HG03457 (cell line): ENCODE measurements around the gene RASGRF2.

Experiments
- ATAC-seq: cut with Tn5 transposase; IDR thresholded peaks from one replicate; pipeline ENCODE4 v1.9.1; 2021; ENCODE audit warnings: moderate number of reproducible peaks; ENCODE audit not compliant: unreplicated experiment

The RASGRF2 gene

DNA sequence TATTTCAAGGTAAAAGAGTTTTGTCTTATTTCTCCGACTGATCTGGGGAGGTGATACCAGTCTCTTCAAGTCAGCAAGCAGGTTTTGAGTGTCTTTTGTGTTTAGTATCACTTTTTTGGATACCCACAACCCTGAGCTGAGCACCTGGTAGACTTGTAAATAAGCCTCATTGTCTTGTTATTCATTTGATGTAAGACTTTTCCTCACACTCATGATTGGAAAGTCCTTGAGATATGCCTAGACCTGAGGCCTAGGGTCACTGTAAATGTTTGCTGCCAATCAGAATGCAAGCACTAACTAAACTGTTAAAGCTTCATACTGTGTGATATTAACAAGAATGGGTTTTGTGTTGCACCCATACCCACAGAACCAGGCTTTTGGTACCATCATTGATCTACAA, 172.2 kb downstream of the RASGRF2 start:
- no peak for ATAC-seq

DNA sequence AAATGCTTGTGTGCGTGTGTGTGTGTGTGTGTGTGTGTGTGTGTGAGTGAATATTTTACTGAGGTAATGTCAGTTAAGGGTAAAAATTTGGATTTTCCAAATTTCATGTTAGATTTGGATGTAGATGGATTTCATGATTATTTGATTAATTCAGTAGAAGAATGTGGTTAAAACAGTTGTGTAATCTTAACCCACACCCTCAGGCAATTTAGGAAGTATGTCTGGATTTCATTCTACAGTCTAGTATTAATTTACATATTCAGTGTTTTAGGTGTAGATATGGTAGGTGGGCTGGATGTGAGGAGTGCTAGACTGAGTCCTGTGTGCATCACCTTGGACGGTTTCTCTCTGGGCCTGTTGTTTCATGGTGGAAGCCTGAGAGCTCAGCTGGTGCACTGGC, 173.9 kb downstream of the RASGRF2 start:
- ATAC-seq = no peak

DNA sequence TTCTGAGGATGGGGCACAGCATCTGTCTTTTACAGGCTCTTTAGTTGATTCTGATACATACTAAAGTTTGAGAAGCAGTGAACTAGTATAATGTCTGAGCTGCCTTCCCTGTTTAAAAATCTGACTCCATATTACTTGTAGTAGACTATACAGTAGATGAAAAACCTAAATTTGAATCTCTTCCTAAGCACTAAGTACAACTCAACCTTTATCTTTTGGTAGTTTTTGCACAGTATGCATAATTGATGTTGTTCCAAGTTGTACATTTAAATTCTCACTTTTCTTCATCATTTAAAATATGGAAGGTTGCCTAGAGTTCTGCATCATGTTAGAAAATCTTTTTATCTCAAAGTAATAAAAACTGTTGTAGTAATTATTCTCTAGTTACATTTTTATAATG, 174.4 kb downstream of the RASGRF2 start:
- ATAC-seq = no peak

DNA sequence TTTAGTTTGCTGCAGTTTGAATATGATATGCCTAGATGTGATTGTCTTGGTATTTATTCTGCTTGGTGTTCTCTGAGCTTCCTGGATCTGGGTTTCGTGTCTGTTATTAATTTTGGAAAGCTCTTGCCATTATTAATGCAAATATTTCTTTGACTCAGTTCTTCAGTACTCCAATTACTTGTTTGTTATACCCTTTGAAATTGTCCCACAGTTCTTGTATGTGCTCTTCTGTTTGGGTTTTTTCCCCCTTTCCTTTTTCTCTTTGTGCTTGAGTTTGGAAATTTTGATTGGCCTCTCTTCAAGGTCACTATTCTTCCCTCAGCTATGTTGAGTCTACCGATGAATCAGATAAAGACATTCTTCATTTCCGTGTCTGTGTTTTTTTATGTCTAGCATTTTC, 176.4 kb downstream of the RASGRF2 start:
- ATAC-seq = no peak

DNA sequence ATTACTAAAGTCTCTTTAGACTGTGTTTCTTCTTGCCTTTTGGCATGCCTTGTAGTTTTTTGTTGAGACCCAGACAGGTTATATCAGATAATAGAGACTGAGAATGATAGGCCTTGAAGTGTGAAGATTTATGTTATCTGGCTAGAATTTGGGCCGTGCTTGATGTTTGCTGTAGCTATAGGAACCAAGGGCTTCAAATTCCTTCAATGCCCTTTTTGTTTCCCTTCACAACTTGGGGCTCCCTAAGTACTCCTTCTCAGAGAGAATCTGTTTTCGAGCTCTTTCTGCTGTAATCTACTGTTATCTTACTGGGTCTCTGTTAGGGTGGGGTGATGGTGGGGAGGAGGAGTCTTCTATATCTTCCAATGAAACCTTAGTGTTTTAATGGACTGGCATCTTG, 177.7 kb downstream of the RASGRF2 start:
- no peak for ATAC-seq

DNA sequence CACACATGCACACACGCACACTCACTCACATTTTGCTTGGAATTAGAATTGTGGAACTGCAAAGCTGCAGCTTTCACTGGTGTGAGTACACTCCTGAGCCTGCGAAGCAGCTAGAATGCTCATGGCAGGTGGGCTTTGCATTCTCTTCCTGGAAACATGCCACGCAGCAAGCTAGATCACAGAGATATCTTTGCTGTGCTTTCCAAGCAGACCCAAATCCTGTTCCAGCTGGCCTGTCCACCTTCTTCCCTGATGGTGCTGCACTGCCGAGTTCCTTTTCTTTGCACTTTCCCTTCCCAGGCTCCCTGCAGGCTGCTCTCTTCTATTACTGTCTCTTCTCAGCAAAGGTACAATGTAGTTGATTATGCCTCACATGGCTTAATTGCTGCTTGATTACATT, 180.3 kb downstream of the RASGRF2 start:
- no peak for ATAC-seq

DNA sequence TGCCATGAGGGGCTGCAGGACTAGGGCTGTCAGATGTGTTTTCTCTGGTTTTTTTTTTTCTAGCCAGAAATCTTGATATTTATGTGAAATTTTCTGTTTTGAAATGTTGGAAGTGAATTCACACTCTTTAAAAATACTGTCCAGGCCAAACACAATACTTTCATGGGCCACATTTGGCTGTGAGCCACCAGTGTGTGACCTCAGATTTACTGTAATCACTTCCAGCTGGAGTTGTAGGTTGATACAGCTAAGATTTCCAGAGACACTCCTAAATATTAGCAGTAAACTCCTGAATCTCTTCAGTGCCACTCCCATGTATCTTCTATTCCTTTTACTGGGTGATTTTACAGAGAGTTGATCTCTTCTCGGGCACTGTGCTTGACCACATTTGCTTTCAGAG, 180.8 kb downstream of the RASGRF2 start:
- no peak for ATAC-seq

DNA sequence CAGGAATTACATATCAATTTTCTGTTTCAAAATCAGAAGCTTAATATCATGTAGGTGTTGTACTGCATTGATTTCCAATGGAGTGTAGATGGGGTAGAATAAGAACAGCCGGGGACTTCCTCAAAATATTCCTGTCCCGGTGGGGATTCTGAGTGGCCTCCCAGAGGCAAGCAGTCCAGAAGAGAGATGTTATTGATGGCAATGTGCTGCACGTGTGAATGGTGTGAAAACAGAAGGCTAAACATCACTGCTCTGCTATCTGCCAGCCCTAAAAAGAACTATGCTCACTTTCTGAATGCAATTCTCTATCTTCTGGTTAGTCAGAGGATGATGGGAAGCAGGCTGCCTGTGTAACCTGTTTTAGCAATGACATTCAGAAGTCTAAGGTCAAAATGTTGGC, 181.9 kb downstream of the RASGRF2 start:
- ATAC-seq = no peak

DNA sequence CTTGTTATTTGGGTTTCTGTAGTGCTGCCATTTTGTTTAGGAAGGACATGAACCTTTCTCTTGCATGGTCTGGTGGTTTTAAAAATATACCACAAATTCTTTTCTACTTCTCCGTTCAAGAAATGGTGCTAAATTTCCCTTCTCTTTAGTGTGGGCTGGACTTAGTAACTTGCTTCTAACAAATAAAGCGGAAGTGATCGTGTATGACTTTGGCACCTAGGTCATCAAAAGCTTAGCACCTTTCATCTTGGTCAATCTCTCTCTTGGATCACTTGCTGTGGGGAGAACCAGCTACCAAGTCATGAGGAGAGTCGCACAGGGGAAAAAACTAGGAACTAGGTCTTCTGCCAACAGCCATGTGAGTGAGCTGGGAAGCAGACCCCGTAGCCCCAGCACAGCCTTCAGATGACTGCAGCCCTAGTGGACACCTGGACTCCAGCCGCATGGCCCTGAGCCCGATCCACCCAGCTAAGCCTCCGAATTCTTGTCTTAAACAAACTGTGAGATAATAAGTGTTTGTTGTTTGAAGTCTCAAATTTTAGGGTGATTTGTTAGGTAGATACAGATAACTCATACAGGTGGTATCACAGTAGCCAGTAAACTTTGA, 185.3 kb downstream of the RASGRF2 start:
- no peak for ATAC-seq

DNA sequence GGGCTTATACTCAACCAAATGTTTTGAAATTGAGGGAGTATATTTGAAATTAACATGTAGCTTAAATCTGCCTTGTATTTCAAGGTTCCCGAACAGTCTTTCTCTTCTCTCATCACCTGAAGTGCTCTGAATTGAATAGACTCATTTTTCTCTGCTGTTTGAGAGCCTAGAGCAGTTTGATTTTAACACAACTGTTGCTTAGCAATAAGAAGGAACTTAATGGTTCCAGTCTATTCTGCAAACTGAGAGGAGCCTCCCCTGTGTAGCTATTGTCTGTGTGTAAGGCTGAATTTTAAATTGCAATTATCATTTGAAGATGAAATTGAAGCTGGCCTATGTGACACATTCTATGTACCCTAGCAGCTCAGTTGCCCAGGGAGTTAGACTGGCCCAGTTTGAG, 185.9 kb downstream of the RASGRF2 start:
- no peak for ATAC-seq

DNA sequence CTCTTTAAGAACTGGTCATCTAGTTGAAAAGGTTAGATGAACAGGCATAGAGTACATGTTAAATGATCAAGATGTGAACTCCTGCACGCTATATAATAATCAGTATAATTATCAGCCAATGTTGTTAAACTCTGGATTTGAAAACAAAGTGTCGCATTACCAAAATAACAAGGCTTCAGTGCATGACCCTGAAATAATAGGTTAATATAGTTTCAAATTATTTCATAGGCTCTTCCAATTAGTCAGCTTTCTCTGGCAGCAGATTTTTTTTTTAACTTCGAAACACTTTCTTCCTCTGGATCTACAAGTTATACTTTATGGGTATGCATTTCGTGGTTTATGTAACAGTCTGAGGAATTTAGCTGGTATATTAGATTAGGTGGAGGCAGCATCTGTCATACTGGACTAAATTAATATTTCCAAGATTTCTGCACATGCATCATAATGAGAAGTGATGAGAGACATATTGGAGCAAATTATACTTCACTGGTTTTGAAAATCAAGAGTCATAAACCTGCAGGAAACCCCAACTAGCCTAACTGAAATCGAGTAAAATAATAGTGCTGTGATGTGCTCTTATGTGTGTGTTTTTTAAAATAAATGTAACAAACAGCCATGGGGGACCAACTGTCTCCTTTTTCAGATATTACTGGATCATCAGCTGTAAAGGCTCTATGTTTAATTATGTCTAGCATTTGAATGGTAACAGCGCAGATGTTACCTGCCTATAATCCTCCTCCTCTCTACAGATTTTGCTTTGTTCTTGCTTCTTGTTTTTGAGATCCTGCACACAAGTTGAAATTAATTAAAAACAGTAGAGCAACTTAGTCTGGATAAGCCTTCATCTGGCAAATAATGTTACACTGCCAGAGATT, 187.1 kb downstream of the RASGRF2 start:
- ATAC-seq = no peak

DNA sequence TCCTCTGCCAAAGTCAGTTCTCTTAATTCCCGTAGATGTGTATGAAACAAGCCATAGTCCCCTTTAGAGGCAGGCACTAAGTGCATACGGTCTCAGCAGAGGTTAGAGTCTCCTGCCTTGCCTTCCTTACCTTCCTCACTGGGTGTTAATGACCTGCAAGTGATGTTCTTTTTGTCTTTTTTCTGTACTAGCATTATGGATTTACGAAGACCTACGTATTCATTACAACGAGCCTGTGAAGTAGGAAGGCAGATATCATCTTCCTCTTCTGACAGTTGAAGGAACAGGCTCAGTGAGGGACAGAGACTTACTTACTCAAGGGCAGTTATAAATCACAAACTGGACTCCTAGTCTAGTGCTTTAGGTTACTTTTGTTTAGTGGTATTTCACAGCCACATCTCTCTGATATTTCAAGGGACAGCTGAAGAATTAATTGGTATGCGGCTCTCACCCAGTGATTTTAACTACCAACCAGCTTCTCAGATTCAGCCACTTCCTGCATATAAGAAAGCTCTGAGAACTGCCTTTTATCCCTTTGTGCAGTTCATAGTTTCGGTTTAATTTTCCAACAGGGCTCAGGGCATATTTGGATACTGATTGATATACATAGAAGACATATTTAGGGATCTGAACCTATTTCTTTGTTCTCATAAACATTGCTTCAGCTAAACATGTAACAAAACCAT, 187.9 kb downstream of the RASGRF2 start:
- no peak for ATAC-seq

DNA sequence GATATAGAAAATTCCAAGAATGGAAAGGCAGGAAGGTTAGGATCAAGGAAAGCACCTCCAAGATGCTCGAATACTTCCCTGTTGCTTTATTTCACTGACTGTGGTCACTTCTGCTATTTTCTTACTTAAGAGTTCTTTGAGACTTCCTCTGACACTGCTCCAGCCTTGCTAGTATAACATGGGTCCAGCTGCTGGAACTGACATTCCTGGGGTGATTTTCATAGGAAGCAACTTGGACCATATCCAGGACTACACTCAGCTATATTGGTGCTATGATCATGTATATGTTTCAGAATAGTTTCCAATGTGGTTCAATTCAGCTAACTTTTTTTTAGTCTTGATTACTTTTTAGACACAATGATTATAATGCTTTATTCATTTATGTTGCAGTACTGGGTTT, 191.4 kb downstream of the RASGRF2 start:
- no peak for ATAC-seq

DNA sequence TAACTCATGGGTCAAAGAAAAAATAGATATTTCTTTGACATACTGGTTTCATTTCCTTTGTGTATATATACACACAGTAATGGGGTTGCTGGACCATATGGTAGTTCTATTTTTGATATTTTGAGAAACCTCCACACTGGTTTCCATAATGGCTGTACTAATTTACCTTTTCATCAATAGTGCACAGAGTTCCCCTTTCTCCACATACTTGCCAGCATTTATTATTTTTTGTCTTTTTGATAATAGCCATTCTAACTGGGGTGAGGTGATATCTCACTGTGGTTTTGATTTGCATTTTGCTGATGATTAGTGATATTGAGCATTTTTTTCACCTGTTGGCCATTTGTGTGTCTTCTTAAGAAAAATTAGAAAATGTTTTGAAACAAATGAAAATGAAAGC, 194.6 kb downstream of the RASGRF2 start:
- ATAC-seq = no peak

DNA sequence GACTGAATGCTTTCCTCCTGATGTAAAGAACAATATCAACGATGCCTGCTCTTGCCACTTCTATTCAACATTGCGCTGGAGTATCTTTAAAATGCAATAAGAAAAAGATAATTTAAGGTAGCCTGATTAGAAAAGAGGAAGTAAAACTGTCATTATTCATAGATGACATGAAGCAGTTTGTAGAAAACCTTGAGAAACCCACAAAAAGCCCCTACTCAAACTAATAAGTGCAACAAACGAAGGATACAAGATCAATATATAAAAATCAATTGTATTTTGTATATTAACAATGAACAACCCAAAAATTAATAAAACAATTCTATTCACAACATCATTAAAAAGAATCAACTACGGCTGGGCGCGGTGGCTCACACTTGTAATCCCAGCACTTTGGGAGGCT, 196.6 kb downstream of the RASGRF2 start:
- no peak for ATAC-seq

DNA sequence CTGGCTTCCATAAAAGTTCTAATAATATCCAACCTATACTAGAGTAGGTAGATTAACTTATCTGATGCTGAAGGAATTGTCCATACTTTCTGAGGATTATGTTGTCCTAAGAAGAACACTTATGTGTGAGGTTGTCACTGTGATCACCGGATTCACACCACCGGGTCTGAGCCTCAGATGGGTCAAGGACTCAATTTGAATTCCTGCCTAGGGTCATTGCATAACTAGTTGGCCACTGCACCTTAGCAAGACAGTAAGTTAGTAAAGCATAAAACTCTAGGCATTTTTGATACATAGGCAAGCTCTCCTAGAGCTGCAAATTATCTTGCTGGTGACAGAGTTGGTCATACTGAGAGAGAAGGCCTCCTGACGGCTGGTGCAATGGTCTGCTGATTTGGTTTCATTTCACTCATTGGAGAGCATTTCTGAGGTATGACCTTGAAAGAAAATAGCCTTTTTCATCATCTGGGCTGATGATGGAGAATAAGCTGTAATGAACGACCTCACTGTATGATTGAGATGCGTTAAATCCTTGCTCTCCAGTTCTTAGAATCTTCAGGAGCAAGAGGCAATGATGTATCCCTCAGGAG, 200.9 kb downstream of the RASGRF2 start:
- ATAC-seq = no peak

DNA sequence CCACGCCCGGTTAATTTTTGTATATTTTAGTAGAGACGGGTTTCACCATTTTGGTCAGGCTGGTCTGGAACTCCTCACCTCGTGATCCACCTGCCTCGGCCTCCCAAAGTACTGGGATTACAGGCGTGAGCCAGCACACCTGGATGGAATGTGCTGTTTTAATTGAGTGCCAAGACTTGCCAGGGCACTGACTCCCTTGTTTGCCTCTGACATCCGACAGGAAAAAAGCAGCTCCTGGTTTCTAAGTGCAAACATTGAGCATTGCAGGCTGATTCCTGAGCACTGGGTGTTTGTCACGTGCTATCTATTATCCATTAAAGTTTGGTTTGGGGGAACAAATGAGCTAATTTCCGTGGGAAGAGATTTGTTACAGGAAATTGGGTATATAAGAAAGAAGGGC, 202.3 kb downstream of the RASGRF2 start:
- no peak for ATAC-seq

DNA sequence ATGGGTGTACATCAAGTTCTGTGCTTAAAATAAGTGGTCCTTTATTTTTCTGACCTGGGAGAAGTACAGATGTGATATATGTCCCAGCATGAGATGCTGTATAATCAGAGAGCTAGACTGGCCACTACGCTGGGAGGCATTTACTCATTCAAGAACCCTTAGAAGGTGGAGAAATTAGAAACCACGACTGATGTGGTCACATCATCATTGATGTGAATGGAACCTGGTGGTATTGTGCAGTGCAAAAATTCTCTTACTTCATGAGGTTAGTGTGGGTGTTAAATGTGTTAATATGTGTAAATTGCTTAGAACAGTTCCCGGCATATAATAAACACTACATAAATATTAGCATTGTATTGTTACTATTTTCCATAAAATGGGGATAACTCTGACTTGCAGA, 203.5 kb downstream of the RASGRF2 start:
- ATAC-seq = no peak

DNA sequence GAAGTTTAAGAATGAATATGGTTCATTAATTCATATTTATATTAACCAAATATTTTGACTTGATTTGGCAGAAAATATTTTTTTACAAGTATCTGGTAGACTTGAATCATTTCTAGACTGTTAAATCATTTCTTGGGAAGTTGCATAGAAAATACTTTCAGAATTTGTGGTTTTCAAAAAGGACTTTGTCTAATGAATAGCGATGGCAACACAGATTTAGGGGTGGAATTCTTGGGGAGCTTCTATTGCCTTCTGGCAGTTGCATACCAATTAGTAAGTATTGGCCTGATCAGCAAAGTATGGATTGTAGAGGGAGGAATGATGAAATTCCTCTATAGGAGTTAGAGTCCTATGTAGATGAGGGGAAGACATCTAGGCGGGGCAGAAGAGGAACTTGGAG, 204.3 kb downstream of the RASGRF2 start:
- ATAC-seq = no peak

DNA sequence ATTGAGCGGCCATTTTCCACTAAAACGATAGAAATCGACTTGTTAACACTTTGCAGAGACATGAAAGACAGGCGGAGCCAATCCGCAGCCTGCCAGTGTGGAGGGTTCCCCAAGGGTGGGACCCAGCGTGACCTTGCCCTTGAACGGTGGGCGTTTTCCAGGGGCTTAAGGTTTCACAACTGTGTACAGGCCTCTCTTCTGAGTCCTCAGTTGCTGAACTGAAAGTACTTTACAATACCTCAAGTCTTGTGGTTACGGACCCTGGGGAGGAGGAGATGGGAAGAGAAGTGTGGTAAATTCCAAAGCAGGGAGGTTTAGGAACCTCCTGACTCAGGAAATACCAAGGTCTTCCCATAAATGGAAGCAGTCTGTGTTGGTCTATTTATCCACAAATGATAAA, 204.8 kb downstream of the RASGRF2 start:
- ATAC-seq = no peak

DNA sequence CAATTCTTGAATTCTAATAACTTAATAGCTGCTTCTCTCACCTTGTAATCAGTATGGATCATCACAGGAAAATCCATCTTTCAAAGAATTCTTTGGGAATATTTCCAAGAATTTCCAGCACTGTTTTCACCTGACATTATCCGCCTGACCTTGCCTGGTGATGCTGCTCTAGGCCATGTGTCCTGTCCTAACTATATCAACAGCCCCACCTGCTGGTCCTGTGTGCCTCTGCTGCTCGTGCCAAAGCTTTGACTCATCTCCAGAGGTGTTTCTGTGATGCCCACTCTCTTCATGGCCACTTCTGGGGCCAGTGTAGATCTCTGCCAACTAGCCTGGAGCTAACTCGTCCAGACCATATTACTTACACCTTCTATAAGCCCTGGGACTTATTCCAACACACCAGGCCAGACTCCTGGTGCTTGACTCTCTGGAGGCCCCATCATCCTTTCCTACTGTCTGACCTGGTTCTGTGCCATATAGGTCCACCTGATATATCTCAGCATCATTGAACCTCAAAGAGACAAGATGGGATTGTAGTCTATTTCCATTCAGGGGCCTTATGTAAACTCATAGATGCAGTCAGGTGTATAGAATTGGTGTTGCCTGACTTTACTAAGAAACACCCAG, 205.4 kb downstream of the RASGRF2 start:
- peak; percentile 64 for ATAC-seq
